Endothelial cell of umbilical vein (primary cell): ENCODE measurements around the gene QSER1. TPM values are rescaled to one million over a fixed set of nuclear protein-coding genes. Genes with fewer than 3 reads are reported as not detected.

Experiments used
- BruUV-seq: library from RNA; stranded (reverse); fragments of 400-500 nt; replicated peaks from 2 replicates; lab custom pipeline; 2021; lab: Mats Ljungman, UMichigan
- CTCF ChIA-PET: fragments of 300-600, 350-600 bp; sonication (Branson Sonifier 250); formaldehyde crosslinking; loops from one replicate; lab custom pipeline; 2021; ENCODE audit warnings: antibody characterized with exemption, inconsistent platforms; lab: Charles Lee
- POLR2A ChIA-PET: fragments of 300-600, 350-600 bp; sonication (Branson Sonifier 250); formaldehyde crosslinking; loops from one replicate; lab custom pipeline; 2021; ENCODE audit warnings: antibody characterized with exemption, inconsistent platforms; lab: Charles Lee
- DNase-seq: peaks from one replicate; pipeline ENCODE4 v3.0.0-alpha.2; 2011; ENCODE audit warnings: low read depth, low spot score
- FAIRE-seq: peaks from 2 replicates; lab custom pipeline; 2011; peaks lifted over from hg19 to GRCh38; lab: Jason Lieb, UNC
- H2AFZ ChIP-seq: 2 replicates; pipeline ENCODE4 v1.6.0; 2012; ENCODE audit warnings: low read depth, low read length, control low read depth, inconsistent platforms
- H3K27ac ChIP-seq: 2 replicates; pipeline ENCODE4 v1.5.1; 2011; ENCODE audit warnings: low read depth, mild to moderate bottlenecking, control low read depth, low read length, moderate library complexity; ENCODE audit not compliant: insufficient read depth
- H3K27me3 ChIP-seq, 2 experiments: 2 replicates each; pipeline versions ENCODE4 v1.6.0 to v1.6.1; 2011; ENCODE audit warnings: low read length in 2 of 2, mixed read lengths in 1 of 2; ENCODE audit not compliant: control insufficient read depth in 2 of 2, insufficient read depth in 2 of 2
- H3K36me3 ChIP-seq, 2 experiments: 2 replicates in 1 of 2; 3 replicates in 1 of 2; pipeline ENCODE4 v1.5.1; 2011; ENCODE audit warnings: low read length in 2 of 2, mild to moderate bottlenecking in 1 of 2, moderate library complexity in 1 of 2; ENCODE audit not compliant: control insufficient read depth in 2 of 2, insufficient read depth in 2 of 2; ENCODE audit errors: extremely low read depth in 1 of 2
- H3K4me1 ChIP-seq: 3 replicates; pipeline ENCODE4 v1.5.1; 2011; ENCODE audit warnings: mild to moderate bottlenecking, low read length; ENCODE audit not compliant: control insufficient read depth, insufficient read depth; ENCODE audit errors: extremely low read depth
- H3K4me2 ChIP-seq: 2 replicates; pipeline ENCODE4 v1.6.1; 2011; ENCODE audit warnings: low read length, control low read depth, mixed read lengths; ENCODE audit not compliant: insufficient read depth
- H3K4me3 ChIP-seq, 3 experiments: fragments of 200-600 bp in 1 of 3; sonication (generic), shearing (Covaris generic) in 1 of 3; replicated peaks in 1 of 3; 2 replicates each; pipeline ENCODE4 v1.5.1; 2011 to 2016; ENCODE audit warnings: control low read depth in 3 of 3, low read length in 3 of 3, mild to moderate bottlenecking in 2 of 3, inconsistent platforms in 1 of 3, low read depth in 1 of 3, moderate library complexity in 1 of 3; ENCODE audit not compliant: insufficient read depth in 1 of 3
- H3K79me2 ChIP-seq: 2 replicates; pipeline ENCODE4 v1.6.0; 2012; ENCODE audit warnings: low read length, inconsistent platforms; ENCODE audit not compliant: control insufficient read depth, insufficient read depth
- H3K9ac ChIP-seq: replicated peaks from 2 replicates; pipeline ENCODE3; 2011; ENCODE audit warnings: low read length, control low read depth; ENCODE audit not compliant: insufficient read depth; ENCODE audit errors: extremely low read depth
- H3K9me1 ChIP-seq: replicated peaks from 3 replicates; pipeline ENCODE4 v1.6.0; 2011; ENCODE audit warnings: mild to moderate bottlenecking, low read length; ENCODE audit not compliant: control insufficient read depth, insufficient read depth; ENCODE audit errors: extremely low read depth
- H3K9me3 ChIP-seq: replicated peaks from 2 replicates; pipeline ENCODE4 v1.5.1; 2012; ENCODE audit warnings: low read length, inconsistent platforms; ENCODE audit not compliant: control insufficient read depth, insufficient read depth
- H4K20me1 ChIP-seq: replicated peaks from 2 replicates; pipeline ENCODE3; 2011; ENCODE audit warnings: mild to moderate bottlenecking, low read length; ENCODE audit not compliant: control insufficient read depth, insufficient read depth; ENCODE audit errors: extremely low read depth
- CTCF ChIP-seq, 2 donors: IDR thresholded peaks; 1 replicate in 1 of 2; 2 replicates in 1 of 2; pipeline ENCODE4 v1.5.1; 2011; ENCODE audit warnings: low read length in 2 of 2, mild to moderate bottlenecking in 2 of 2, moderate library complexity in 2 of 2, control low read depth in 1 of 2, inconsistent platforms in 1 of 2, low read depth in 1 of 2; ENCODE audit not compliant: insufficient read depth in 1 of 2; ENCODE audit errors: extremely low read depth in 1 of 2
- EZH2 ChIP-seq: IDR thresholded peaks from 2 replicates; pipeline ENCODE4 v1.6.1; 2012; ENCODE audit warnings: borderline replicate concordance, low read depth, mild to moderate bottlenecking, moderate library complexity, low read length, inconsistent platforms; ENCODE audit not compliant: severe bottlenecking
- FOS ChIP-seq: IDR thresholded peaks from 2 replicates; pipeline ENCODE4 v1.6.1; 2011; ENCODE audit warnings: mild to moderate bottlenecking, low read length, moderate library complexity, borderline replicate concordance; ENCODE audit not compliant: insufficient read depth
- GATA2 ChIP-seq: IDR thresholded peaks from 2 replicates; pipeline ENCODE4 v1.7.0; 2011; ENCODE audit warnings: low read depth, mild to moderate bottlenecking, moderate library complexity, mixed read lengths, low read length; ENCODE audit not compliant: insufficient read length, insufficient read depth
- JUN ChIP-seq: IDR thresholded peaks from 2 replicates; pipeline ENCODE4 v1.6.1; 2011; ENCODE audit warnings: borderline replicate concordance, low read depth; ENCODE audit not compliant: insufficient read length, insufficient read depth
- MAX ChIP-seq: IDR thresholded peaks from 2 replicates; pipeline ENCODE4 v1.6.1; 2011; ENCODE audit not compliant: insufficient read depth, insufficient read length
- MYC ChIP-seq: IDR thresholded peaks from one replicate; pipeline ENCODE4 v1.6.1; 2011; ENCODE audit warnings: mild to moderate bottlenecking, low read depth, low read length
- POLR2A ChIP-seq: IDR thresholded peaks from 2 replicates; pipeline ENCODE4 v1.6.1; 2012; ENCODE audit warnings: low read depth, mild to moderate bottlenecking, control low read depth, low read length
- POLR2AphosphoS5 ChIP-seq: IDR thresholded peaks from 2 replicates; pipeline ENCODE4 v1.6.1; 2012; ENCODE audit warnings: low read depth, mild to moderate bottlenecking, control low read depth, low read length, moderate library complexity; ENCODE audit not compliant: insufficient read depth
- dilution Hi-C: fragments of 300-500 bp; cut with MboI; formaldehyde crosslinking; loops from one replicate; pipeline ENCODE4 v1.15.0; 2019; ENCODE audit warnings: low sequenced_read_pairs; ENCODE audit not compliant: extremely low pct_ligation_motif_present
- intact Hi-C: fragments of 100-400 bp; cut with micrococcal nuclease; formaldehyde crosslinking; loops from one replicate; pipeline ENCODE4 v1.10.0; 2022
- polyA plus RNA-seq, 4 experiments: library from polyadenylated mRNA; depleted of rRNA in 3 of 4; stranded (reverse) in 3 of 4; unstranded in 1 of 4; fragments of >200 nt; gene quantifications; 2 replicates each; pipeline versions ENCODE4 v1.2.1 to v1.2.3, GENCODE V29; 2011 to 2012; ENCODE audit warnings: missing spikeins in 1 of 4
- total RNA-seq: library from RNA; stranded (reverse); gene quantifications from 2 replicates; pipeline ENCODE4 v1.2.3, GENCODE V29; 2021

QSER1 gene
- total and polyA plus RNA-seq, 2 donors (not counting 3 experiments of a cell fraction or from before 2014, with no cell fraction given): 5.5 to 36.6 TPM

- Histone ChIP-seq H3K27me3 (peaks cover 5 to 13% of the 10 kb centered on the region in 2 experiments), H2AFZ (no peak overlapping the region), H3K9ac (no peak overlapping the region), H3K27ac (no peak overlapping the region), H3K79me2 (no peaks in the 10 kb centered on the region), H3K4me2 (no peak overlapping the region), H3K4me3 (no peak overlapping the region), H3K4me1 (no peaks in the 10 kb centered on the region), H4K20me1 (no peaks in the 10 kb centered on the region), H3K36me3 (no peaks in the 10 kb centered on the region), H3K9me3 (no peaks in the 10 kb centered on the region), H3K9me1 (no peaks in the 10 kb centered on the region)
- DNase-seq: no peak
- FAIRE-seq: no peak
- POLR2A ChIA-PET: no interaction called here
- dilution Hi-C loops (no loop called here), intact Hi-C loops (no loop called here)
- no peak for TF ChIP-seq POLR2AphosphoS5
- no peak for TF ChIP-seq MAX
- TF ChIP-seq POLR2A: no peak
- TF ChIP-seq EZH2: no peak
- no peak for TF ChIP-seq MYC
- no peak for TF ChIP-seq GATA2
- TF ChIP-seq CTCF (IDR thresholded peaks at IDR 0.05; ENCODE audit: extremely low read depth in 1 of 2, insufficient read depth in 1 of 2, low read depth in 1 of 2, low read length in 2 of 2): no peak
- TF ChIP-seq JUN: no peak
- TF ChIP-seq FOS: no peak
- CTCF ChIA-PET: no interaction called here
- BruUV-seq: no TSS peak
These were observed 41.4 kb upstream of the QSER1 start for GRCh38 chr11:32851251-32851650.
